Inferior parietal cortex (tissue), 1 donor: ENCODE results near the gene SBNO2.
A peak's percentile ranks its signal among the peaks of the same experiment; 100 is the strongest.
"Not testable (repeated sequence)": the region's sequence is repeated elsewhere in the genome, so short reads cannot be mapped to it uniquely, and the experiment has no call there.

Experiments
- DNase-seq: peaks from one replicate; pipeline ENCODE4 v3.0.0-alpha.2; 2016; ENCODE audit errors: extremely low spot score

Gene SBNO2

GRCh38 chr19:1136621-1137317 is 37.3 kb downstream of the SBNO2 start:
- no peak for DNase-seq

- DNase-seq = no peak
Measured at GRCh38 chr19:1136201-1136600, 37.9 kb downstream of the SBNO2 start.

GRCh38 chr19:1135454-1135853 is 38.6 kb downstream of the SBNO2 start:
- no peak for DNase-seq

- DNase-seq = no peak
Measured at GRCh38 chr19:1134431-1134830, 39.6 kb downstream of the SBNO2 start.

GRCh38 chr19:1133471-1133929 is 40.6 kb downstream of the SBNO2 start:
- DNase-seq = no peak

- no peak for DNase-seq
Measured at GRCh38 chr19:1132552-1133383, 41.3 kb downstream of the SBNO2 start.

- peak; percentile 8 for DNase-seq
Measured at GRCh38 chr19:1131718-1132551, 42.1 kb downstream of the SBNO2 start.

GRCh38 chr19:1130771-1131717 is 43.0 kb downstream of the SBNO2 start:
- DNase-seq = no peak

- no peak for DNase-seq
Measured at GRCh38 chr19:1129535-1129934, 44.5 kb downstream of the SBNO2 start.

- not testable (repeated sequence) for DNase-seq
Measured at GRCh38 chr19:1129084-1129483, 45.0 kb downstream of the SBNO2 start.

GRCh38 chr19:1128106-1128505 is 46.0 kb downstream of the SBNO2 start:
- no peak for DNase-seq

- DNase-seq = no peak
Measured at GRCh38 chr19:1126984-1127760, 46.9 kb downstream of the SBNO2 start.

GRCh38 chr19:1125601-1126467 is 48.2 kb downstream of the SBNO2 start:
- DNase-seq = no peak

GRCh38 chr19:1123885-1124677 is 50.0 kb downstream of the SBNO2 start:
- DNase-seq = no peak

- no peak for DNase-seq
Measured at GRCh38 chr19:1123381-1123780, 50.7 kb downstream of the SBNO2 start.

GRCh38 chr19:1122972-1123363 is 51.1 kb downstream of the SBNO2 start:
- DNase-seq = no peak

GRCh38 chr19:1122021-1122971 is 51.8 kb downstream of the SBNO2 start:
- no peak for DNase-seq
